A549 (cell line): Measurements from ENCODE around the gene GHR. TPM values are rescaled to one million over a fixed set of nuclear protein-coding genes. Genes with fewer than 3 reads are reported as not detected.

Experiments
- ATAC-seq, 2 experiments: fragments of 200-7000 bp in 1 of 2; fragments of >200 bp in 1 of 2; cut with Nextera tagmentation in 1 of 2; cut with Tn5 transposase in 1 of 2; 3 replicates each; pipeline versions ENCODE4 v1.8.0 to v1.9.1; 2018 to 2020; ENCODE audit warnings: mild to moderate bottlenecking in 1 of 2, moderate library complexity in 1 of 2
- CTCF ChIA-PET: fragments of 300-600 bp; sonication (Branson Sonifier 250); formaldehyde crosslinking; extraction: SDS; loops from one replicate; lab custom pipeline; 2021; ENCODE audit warnings: antibody characterized with exemption, inconsistent platforms; lab: Yijun Ruan, JAX
- POLR2A ChIA-PET: fragments of 350-600 bp; formaldehyde crosslinking; extraction: SDS; loops from one replicate; lab custom pipeline; 2021; ENCODE audit warnings: antibody characterized with exemption, inconsistent platforms; lab: Yijun Ruan, JAX
- DNase-seq, 2 experiments: peaks; one replicate each; pipeline versions ENCODE4 v3.0.0 to v3.0.0-alpha.2; 2011 to 2016; ENCODE audit warnings: low read depth in 1 of 2, low spot score in 1 of 2
- FAIRE-seq: peaks from 2 replicates; lab custom pipeline; 2011; peaks lifted over from hg19 to GRCh38; lab: Jason Lieb, UNC
- H3K27ac ChIP-seq, 2 experiments: fragments of >200 bp; sonication (Bioruptor Twin); formaldehyde crosslinking; 3 replicates each; pipeline ENCODE4 v1.5.1; 2016 to 2017
- H3K4me1 ChIP-seq: fragments of >200 bp; sonication (Bioruptor Twin); formaldehyde crosslinking; 3 replicates; pipeline ENCODE4 v1.6.1; 2016
- H3K4me2 ChIP-seq: fragments of >200 bp; sonication (Bioruptor Twin); formaldehyde crosslinking; 3 replicates; pipeline ENCODE4 v1.6.1; 2016
- H3K4me3 ChIP-seq: fragments of >200 bp; sonication (Bioruptor Twin); formaldehyde crosslinking; 3 replicates; pipeline ENCODE4 v1.5.1; 2016
- H3K9me3 ChIP-seq: fragments of >200 bp; sonication (Bioruptor Twin); formaldehyde crosslinking; 3 replicates; pipeline ENCODE4 v1.6.1; 2016
- ATOH8 ChIP-seq: fragments of 250-450 bp; sonication (Bioruptor Pico); IDR thresholded peaks from 2 replicates; pipeline ENCODE4 v1.5.0; 2020; ENCODE audit warnings: low read depth, mild to moderate bottlenecking, moderate library complexity
- BHLHE40 ChIP-seq: IDR thresholded peaks from 2 replicates; pipeline ENCODE4 v1.6.1; 2012; ENCODE audit warnings: low read depth, low read length, inconsistent platforms
- CBX8 ChIP-seq: fragments of 200-600 bp; sonication (generic); IDR thresholded peaks from 2 replicates; pipeline ENCODE4 v1.6.1; 2016
- ELK1 ChIP-seq: fragments of 150-350 bp; IDR thresholded peaks from 2 replicates; pipeline ENCODE4 v1.6.1; 2014; ENCODE audit warnings: low read depth, mild to moderate bottlenecking, low read length
- FOSL2 ChIP-seq, 2 experiments: fragments of 450-650 bp in 1 of 2; fragments of >200 bp in 1 of 2; sonication (Bioruptor Twin) in 1 of 2; formaldehyde crosslinking; IDR thresholded peaks; 2 replicates each; pipeline versions ENCODE4 v1.5.0 to v1.6.1; 2016 to 2020; ENCODE audit warnings: mild to moderate bottlenecking in 1 of 2, moderate library complexity in 1 of 2
- FOXS1 ChIP-seq: fragments of 250-450 bp; sonication (Bioruptor Pico); IDR thresholded peaks from 2 replicates; pipeline ENCODE4 v1.5.0; 2020; ENCODE audit warnings: mild to moderate bottlenecking, moderate library complexity
- GATA3 ChIP-seq: IDR thresholded peaks from 2 replicates; pipeline ENCODE4 v1.6.1; 2012; ENCODE audit warnings: borderline replicate concordance
- HMGXB4 ChIP-seq: fragments of 250-450 bp; sonication (Bioruptor Pico); IDR thresholded peaks from 2 replicates; pipeline ENCODE4 v1.5.0; 2021; ENCODE audit warnings: mild to moderate bottlenecking, moderate library complexity, borderline replicate concordance
- HOXA7 ChIP-seq: fragments of 250-450 bp; sonication (Bioruptor Pico); IDR thresholded peaks from 2 replicates; pipeline ENCODE4 v1.5.0; 2020; ENCODE audit warnings: mild to moderate bottlenecking, moderate library complexity
- HOXB13 ChIP-seq: fragments of 250-450 bp; sonication (Bioruptor Pico); IDR thresholded peaks from 2 replicates; pipeline ENCODE4 v1.5.0; 2020; ENCODE audit warnings: low read depth, mild to moderate bottlenecking, moderate library complexity
- HOXB5 ChIP-seq: fragments of 250-450 bp; sonication (Bioruptor Pico); IDR thresholded peaks from 2 replicates; pipeline ENCODE4 v1.5.0; 2020; ENCODE audit warnings: mild to moderate bottlenecking, moderate library complexity
- MAFK ChIP-seq: fragments of 450-650 bp; IDR thresholded peaks from 2 replicates; pipeline ENCODE4 v1.6.1; 2014; ENCODE audit not compliant: partially characterized antibody
- NPAS2 ChIP-seq: fragments of 250-450 bp; sonication (Bioruptor Pico); IDR thresholded peaks from 2 replicates; pipeline ENCODE4 v1.8.0; 2022; ENCODE audit warnings: mild to moderate bottlenecking, moderate library complexity, borderline replicate concordance
- POLR2A ChIP-seq: IDR thresholded peaks from 2 replicates; pipeline ENCODE4 v1.6.1; 2012; ENCODE audit warnings: mild to moderate bottlenecking, low read length
- REST ChIP-seq: fragments of 200-600 bp; sonication (generic); IDR thresholded peaks from 2 replicates; pipeline ENCODE4 v1.6.1; 2016; ENCODE audit warnings: antibody characterized with exemption, mild to moderate bottlenecking, moderate library complexity
- SREBF2 ChIP-seq: fragments of 450-650 bp; IDR thresholded peaks from 2 replicates; pipeline ENCODE4 v1.6.1; 2014; ENCODE audit warnings: mild to moderate bottlenecking, moderate library complexity
- TFCP2L1 ChIP-seq: fragments of 250-450 bp; sonication (Bioruptor Pico); IDR thresholded peaks from 2 replicates; pipeline ENCODE4 v1.5.0; 2021; ENCODE audit warnings: mild to moderate bottlenecking
- ZC3H11A ChIP-seq: fragments of 450-650 bp; IDR thresholded peaks from 2 replicates; pipeline ENCODE4 v1.6.1; 2014; ENCODE audit warnings: antibody characterized with exemption, mild to moderate bottlenecking
- ZSCAN20 ChIP-seq: fragments of 250-450 bp; sonication (Bioruptor Pico); IDR thresholded peaks from 2 replicates; pipeline ENCODE4 v1.8.0; 2022; ENCODE audit warnings: mild to moderate bottlenecking, moderate library complexity
- WGBS: methylation state at CpG from one replicate; pipeline ENCODE4 v1.1.6; 2017; ENCODE audit errors: missing lambda C conversion rate; 5-methylcytosine and 5-hydroxymethylcytosine counted together
- polyA plus RNA-seq, 4 experiments: library from polyadenylated mRNA; depleted of rRNA in 3 of 4; stranded (reverse); fragments of >200 nt; fragmentation: RNase III in 1 of 4; extraction: RNeasy Plus Mini Kit Qiagen cat#74134 plus additional on column Dnase treatment in 1 of 4; gene quantifications; 2 replicates in 3 of 4; 3 replicates in 1 of 4; pipeline ENCODE4 v1.2.3, GENCODE V29; 2011 to 2017

The GHR gene
- polyA plus RNA-seq, 2 of the 4 experiments (the other 2 are of a cell fraction) = 0.05 TPM; not detected in 1

- TF ChIP-seq BHLHE40 (no peak), HOXB5 (CRISPR knock-in tag) (no peak), SREBF2 (no peak), POLR2A (no peak), HOXB13 (CRISPR knock-in tag) (no peak)
Observed at GRCh38 chr5:42436051-42436450, 12.8 kb downstream of the GHR start (continued).

GRCh38 chr5:42454216-42454995 lies 31.2 kb downstream of the GHR start:
- WGBS = 7% methylated on average over 5 of the region's 5 CpGs
- no peak for TF ChIP-seq CBX8
- TF ChIP-seq REST = no peak
- no peak for TF ChIP-seq NPAS2 (CRISPR knock-in tag)
- no peak for TF ChIP-seq MAFK
- TF ChIP-seq ATOH8 = no peak
- TF ChIP-seq FOSL2 (IDR thresholded peaks at IDR 0.05) = no peak
- TF ChIP-seq FOSL2 (CRISPR knock-in tag; IDR thresholded peaks at IDR 0.05) = no peak
- no peak for TF ChIP-seq HOXA7
- no peak for TF ChIP-seq HOXB13 (CRISPR knock-in tag)
- no peak for TF ChIP-seq ELK1
- no peak for TF ChIP-seq TFCP2L1 (CRISPR knock-in tag)
- TF ChIP-seq BHLHE40 = no peak
- no peak for TF ChIP-seq HMGXB4 (CRISPR knock-in tag)
- no peak for TF ChIP-seq ZSCAN20 (CRISPR knock-in tag)
- Histone ChIP-seq H3K9me3 (no peaks in the 10 kb centered on the region), H3K4me1 (no peaks in the 10 kb centered on the region), H3K4me3 (no peak overlapping the region), H3K4me2 (no peak overlapping the region), H3K27ac (no peak overlapping the region)
- ChIA-PET POLR2A (no interaction called here), CTCF (interaction anchor here (1.4 kb wide), 1 partner anchor 32 kb away, joined by 4 read pairs; no protein-coding TSS in a partner anchor)
- FAIRE-seq (no peak), ATAC-seq (no peak), DNase-seq (no peak)

- CTCF ChIA-PET = interaction anchor here (1.1 to 1.7 kb wide), 2 partner anchors 10 to 38 kb away, joined by 4 to 5 read pairs; partner anchors contain the start of gene GHR
- no peak for DNase-seq
Observed at GRCh38 chr5:42461033-42461432, 37.8 kb downstream of the GHR start.

More at GRCh38 chr5:42461033-42461432, 37.8 kb downstream of the GHR start:
- no peak for ATAC-seq
- TF ChIP-seq FOXS1 = no peak
- no peak for TF ChIP-seq ZC3H11A
- no peak for TF ChIP-seq GATA3
- TF ChIP-seq, all 56 proteins: peak for 0
- H3K27ac ChIP-seq = no peak overlapping the region
- H3K4me3 ChIP-seq = no peak overlapping the region
- POLR2A ChIA-PET = no interaction called here
- H3K9me3 ChIP-seq = no peaks in the 10 kb centered on the region
- H3K4me2 ChIP-seq = no peak overlapping the region
- FAIRE-seq = no peak
- WGBS = 0% methylated on average over 1 of the region's 1 CpG
- H3K4me1 ChIP-seq = no peaks in the 10 kb centered on the region
